K562 (cell line): ENCODE results near the gene AFF2. TPM values are rescaled to one million over a fixed set of nuclear protein-coding genes. Genes with fewer than 3 reads are reported as not detected.

ENCODE experiments used
- ATAC-seq: fragments of 200-7000 bp; cut with Tn5 transposase; 3 replicates; pipeline ENCODE4 v1.9.1; 2020; ENCODE audit warnings: moderate library complexity
- BruUV-seq: library from RNA; stranded (reverse); fragments of 400-500 nt; replicated peaks from 2 replicates; lab custom pipeline; 2021; lab: Mats Ljungman, UMichigan
- CTCF ChIA-PET: fragments of 300-600 bp; formaldehyde crosslinking; extraction: SDS; loops from one replicate; lab custom pipeline; 2021; ENCODE audit warnings: low intra/inter-chr PET ratio; lab: Yijun Ruan, JAX
- POLR2A ChIA-PET: fragments of 300-600, 350-650 bp; sonication (Branson Sonifier 250); formaldehyde crosslinking; extraction: SDS; loops from one replicate; lab custom pipeline; 2021; ENCODE audit warnings: antibody characterized with exemption, inconsistent platforms; lab: Yijun Ruan, JAX
- DNase-seq, 4 experiments: peaks; one replicate each; pipeline versions ENCODE4 v3.0.0 to v3.0.0-alpha.2; 2011 to 2018; ENCODE audit warnings: low spot score in 3 of 4, mixed read lengths in 3 of 4; ENCODE audit errors: extremely low read depth in 1 of 4
- FAIRE-seq: peaks from 2 replicates; lab custom pipeline; 2011; peaks lifted over from hg19 to GRCh38; lab: Jason Lieb, UNC
- H2AFZ ChIP-seq: 2 replicates; pipeline ENCODE4 v1.6.0; 2011; ENCODE audit warnings: low read depth, low read length, control low read depth, inconsistent platforms
- H3K27ac ChIP-seq: fragments of 200-600 bp; 3 replicates; pipeline ENCODE4 v1.8.0; 2011; ENCODE audit warnings: low read depth, mild to moderate bottlenecking, control low read depth, inconsistent platforms, low read length, moderate library complexity, mixed read lengths; ENCODE audit errors: extremely low read depth
- H3K27me3 ChIP-seq, 2 experiments: fragments of 300-600 bp in 1 of 2; 2 replicates in 1 of 2; 3 replicates in 1 of 2; pipeline versions ENCODE4 v1.6.0 to v1.8.0; 2011; ENCODE audit warnings: inconsistent platforms in 2 of 2, low read length in 2 of 2, mild to moderate bottlenecking in 1 of 2, mixed read lengths in 1 of 2, moderate library complexity in 1 of 2; ENCODE audit not compliant: control insufficient read depth in 2 of 2, insufficient read depth in 2 of 2
- H3K36me3 ChIP-seq: fragments of 300-600 bp; 3 replicates; pipeline ENCODE4 v1.8.0; 2011; ENCODE audit warnings: mild to moderate bottlenecking, low read length, inconsistent platforms; ENCODE audit not compliant: control insufficient read depth, insufficient read depth
- H3K4me1 ChIP-seq, 2 experiments: fragments of 200-600 bp in 1 of 2; replicated peaks in 1 of 2; 2 replicates in 1 of 2; 3 replicates in 1 of 2; pipeline versions ENCODE4 v1.5.1 to v1.8.0; 2011; ENCODE audit warnings: inconsistent platforms in 2 of 2, low read length in 2 of 2, mild to moderate bottlenecking in 1 of 2, mixed read lengths in 1 of 2, moderate library complexity in 1 of 2; ENCODE audit not compliant: control insufficient read depth in 2 of 2, insufficient read depth in 2 of 2
- H3K4me2 ChIP-seq: 2 replicates; pipeline ENCODE4 v1.6.1; 2011; ENCODE audit warnings: low read length, control low read depth, inconsistent platforms, mixed read lengths; ENCODE audit not compliant: insufficient read depth
- H3K4me3 ChIP-seq: fragments of 200-600 bp; sonication (generic), shearing (Covaris generic); 2 replicates; pipeline ENCODE4 v1.5.1; 2016; ENCODE audit warnings: control low read depth, inconsistent platforms
- H3K79me2 ChIP-seq: fragments of 200-600 bp; 3 replicates; pipeline ENCODE4 v1.8.0; 2011; ENCODE audit warnings: low read length, inconsistent platforms; ENCODE audit not compliant: control insufficient read depth, insufficient read depth
- H3K9ac ChIP-seq, 2 experiments: 2 replicates each; pipeline versions ENCODE4 v1.6.0 to v1.6.1; 2011; ENCODE audit warnings: low read depth in 2 of 2, low read length in 2 of 2, control low read depth in 1 of 2, inconsistent platforms in 1 of 2, mild to moderate bottlenecking in 1 of 2, mixed read lengths in 1 of 2; ENCODE audit not compliant: insufficient read depth in 1 of 2
- H3K9me1 ChIP-seq: one replicate; pipeline ENCODE4 v1.6.0; 2011; ENCODE audit warnings: inconsistent platforms, mild to moderate bottlenecking, low read length, moderate library complexity; ENCODE audit not compliant: control insufficient read depth, insufficient read depth
- H3K9me3 ChIP-seq: replicated peaks from 2 replicates; pipeline ENCODE4 v1.5.1; 2011; ENCODE audit warnings: low read depth, low read length, inconsistent platforms; ENCODE audit not compliant: control insufficient read depth, insufficient read depth
- H4K20me1 ChIP-seq: replicated peaks from 2 replicates; pipeline ENCODE4 v1.6.1; 2011; ENCODE audit warnings: low read length, inconsistent platforms, mixed read lengths; ENCODE audit not compliant: control insufficient read depth, insufficient read depth
- ARID1B ChIP-seq: fragments of 450-650 bp; IDR thresholded peaks from 2 replicates; pipeline ENCODE4 v1.6.1; 2016; ENCODE audit warnings: antibody characterized with exemption, mild to moderate bottlenecking, inconsistent platforms
- ARID3B ChIP-seq: fragments of 250-450 bp; sonication (Bioruptor Pico); IDR thresholded peaks from 2 replicates; pipeline ENCODE4 v1.4.0; 2020; ENCODE audit warnings: borderline replicate concordance
- CTCF ChIP-seq, 3 experiments: IDR thresholded peaks in 2 of 3; conservative IDR thresholded peaks in 1 of 3; 2 replicates each; pipeline ENCODE4 v1.5.1; 2011 to 2012; ENCODE audit warnings: low read length in 3 of 3, mild to moderate bottlenecking in 3 of 3, control low read depth in 2 of 3, improper control_type of control experiment in 1 of 3, inconsistent platforms in 1 of 3, low read depth in 1 of 3, mixed read lengths in 1 of 3, moderate library complexity in 1 of 3; ENCODE audit not compliant: insufficient read depth in 2 of 3
- E2F3 ChIP-seq: fragments of 250-450 bp; sonication (Bioruptor Pico); IDR thresholded peaks from 2 replicates; pipeline ENCODE4 v1.4.0; 2020; ENCODE audit warnings: mild to moderate bottlenecking
- ETV1 ChIP-seq: fragments of 450-650 bp; conservative IDR thresholded peaks from 2 replicates; pipeline ENCODE4 v1.6.1; 2016; ENCODE audit warnings: missing genetic modification characterization, control low read depth, low read depth, missing compliant biosample characterization
- GTF2E2 ChIP-seq: fragments of 200-800 bp; sonication (Bioruptor generic); IDR thresholded peaks from 2 replicates; pipeline ENCODE4 v1.6.1; 2016; ENCODE audit warnings: missing genetic modification characterization, missing compliant biosample characterization
- NCOA1 ChIP-seq: fragments of 450-650 bp; IDR thresholded peaks from 2 replicates; pipeline ENCODE4 v1.6.1; 2016; ENCODE audit warnings: low read depth
- PRPF4 ChIP-seq: fragments of 200-400 bp; formaldehyde crosslinking; IDR thresholded peaks from one replicate; pipeline ENCODE4 v1.6.1; 2017; ENCODE audit warnings: low read length, low read depth, mild to moderate bottlenecking; ENCODE audit not compliant: insufficient read depth, poor library complexity, severe bottlenecking
- PYGO2 ChIP-seq: fragments of 450-650 bp; IDR thresholded peaks from 2 replicates; pipeline ENCODE4 v1.6.1; 2016; ENCODE audit warnings: mild to moderate bottlenecking, missing genetic modification characterization, moderate library complexity, missing compliant biosample characterization
- RAD21 ChIP-seq, 2 experiments: fragments of 250-450 bp in 1 of 2; fragments of 450-650 bp in 1 of 2; sonication (Bioruptor Pico) in 1 of 2; formaldehyde crosslinking in 1 of 2; IDR thresholded peaks in 1 of 2; conservative IDR thresholded peaks in 1 of 2; 2 replicates each; pipeline versions ENCODE4 v1.4.0 to v1.8.0; 2020 to 2022; ENCODE audit warnings: mild to moderate bottlenecking in 2 of 2, moderate library complexity in 1 of 2
- TFE3 ChIP-seq: fragments of 450-650 bp; formaldehyde crosslinking; IDR thresholded peaks from 2 replicates; pipeline ENCODE4 v1.4.0; 2020; ENCODE audit warnings: mild to moderate bottlenecking, mixed read lengths
- WHSC1 ChIP-seq: IDR thresholded peaks from one replicate; pipeline ENCODE4 v1.6.1; 2012; ENCODE audit warnings: low read length, control low read depth, inconsistent platforms
- ZFP36 ChIP-seq: fragments of 150-350 bp; IDR thresholded peaks from 2 replicates; pipeline ENCODE4 v1.6.1; 2018; ENCODE audit warnings: low read length, low read depth; ENCODE audit not compliant: partially characterized antibody
- ZNF121 ChIP-seq: sonication (generic); formaldehyde crosslinking; conservative IDR thresholded peaks from 2 replicates; pipeline ENCODE4 v1.8.0; 2022; ENCODE audit warnings: missing genetic modification reagents
- ZNF239 ChIP-seq: fragments of 250-450 bp; sonication (Bioruptor Pico); IDR thresholded peaks from 2 replicates; pipeline ENCODE4 v1.4.0; 2020; ENCODE audit warnings: mild to moderate bottlenecking
- ZNF316 ChIP-seq: fragments of 450-650 bp; IDR thresholded peaks from 2 replicates; pipeline ENCODE4 v1.6.1; 2016
- WGBS: fragments of 100-300 bp; shearing (Covaris generic); methylation state at CpG from one replicate; pipeline ENCODE4 v1.1.6; 2016; ENCODE audit warnings: low coverage, mixed read lengths; ENCODE audit not compliant: insufficient coverage; ENCODE audit errors: missing lambda C conversion rate; 5-methylcytosine and 5-hydroxymethylcytosine counted together
- in situ Hi-C: fragments of 300-500 bp; cut with MboI; formaldehyde crosslinking; loops from 4 replicates; pipeline ENCODE4 v1.15.0; 2018; ENCODE audit warnings: inconsistent platforms, mixed read lengths
- intact Hi-C: fragments of 100-400 bp; cut with micrococcal nuclease; formaldehyde crosslinking; loops from 2 replicates; pipeline ENCODE4 v1.14.2; 2022
- polyA plus RNA-seq, 8 experiments: library from polyadenylated mRNA; depleted of rRNA in 4 of 8; stranded (reverse) in 5 of 8; unstranded in 3 of 8; fragments of >200 nt; fragmentation: Nextera tagmentation in 2 of 8; fragmentation: Illumina TruSeq in 1 of 8; extraction: Ambion mirVana in 2 of 8; extraction: Trizol in 1 of 8; gene quantifications; 2 replicates each; pipeline versions ENCODE4 v1.2.1 to v1.2.3, GENCODE V29; 2011 to 2014; ENCODE audit warnings: inconsistent platforms in 1 of 8, missing spikeins in 1 of 8
- total RNA-seq, 7 experiments: library from RNA; depleted of rRNA in 6 of 7; stranded (reverse); fragments of >200 nt in 6 of 7; fragmentation: Illumina TruSeq in 2 of 7; extraction: Trizol in 2 of 7; gene quantifications; 2 replicates each; pipeline versions ENCODE4 v1.2.1 to v1.2.3, GENCODE V29; 2011 to 2021; ENCODE audit warnings: low replicate concordance in 1 of 7
- TF ChIP-seq, protein P1 (sequence below): fragments of 250-450 bp; sonication (Bioruptor Pico); IDR thresholded peaks from 2 replicates; pipeline ENCODE4 v1.5.0; 2020; ENCODE audit warnings: mild to moderate bottlenecking

The AFF2 gene
- total and polyA plus RNA-seq, 9 of the 15 experiments (the other 6 are each of a cell fraction or from before 2014, with no cell fraction given): 0.01 to 0.20 (median 0.07) TPM

DNA sequence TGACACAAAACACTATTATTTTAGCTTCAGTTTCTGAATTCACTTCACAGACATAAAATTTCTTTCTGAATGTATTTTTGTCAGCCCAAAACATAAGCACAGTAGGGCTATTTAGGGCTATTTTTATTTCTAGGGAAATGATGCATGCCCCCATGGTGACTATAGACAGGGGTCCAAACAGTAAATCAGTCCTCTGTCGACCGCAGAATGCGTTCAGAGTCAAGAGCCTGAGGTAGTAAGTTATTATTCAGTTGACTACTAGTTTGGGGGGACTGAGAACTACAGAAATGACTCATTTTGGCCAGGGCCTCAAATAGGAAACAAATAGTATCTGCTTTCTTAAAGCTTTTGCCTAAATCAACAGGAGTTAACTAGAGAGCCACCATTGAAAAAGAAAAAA lies 414.4 kb downstream of the AFF2 start:
- Histone ChIP-seq H4K20me1 (no peaks in the 10 kb centered on the region), H3K79me2 (no peaks in the 10 kb centered on the region), H3K4me2 (no peak overlapping the region), H3K9ac (no peak overlapping the region), H3K27me3 (no peaks in the 10 kb centered on the region), H3K9me1 (no peaks in the 10 kb centered on the region), H3K4me1 (no peaks in the 10 kb centered on the region), H3K4me3 (no peak overlapping the region), H2AFZ (no peak overlapping the region), H3K36me3 (no peaks in the 10 kb centered on the region), H3K9me3 (no peaks in the 10 kb centered on the region), H3K27ac (no peak overlapping the region)
- no TSS peak for BruUV-seq
- in situ Hi-C loops: no loop called here
- no peak for FAIRE-seq
- TF ChIP-seq PRPF4 (no peak), ZNF121 (no peak), E2F3 (CRISPR knock-in tag) (no peak), PYGO2 (tag) (no peak), NCOA1 (no peak), RAD21 (CRISPR knock-in tag; conservative IDR thresholded peaks at IDR 0.05 in 1 of 2, IDR thresholded peaks at IDR 0.05 in 1 of 2) (no peak), ARID1B (no peak), ZNF239 (CRISPR knock-in tag) (no peak), GTF2E2 (tag) (no peak), CTCF (IDR thresholded peaks at IDR 0.05 in 2 of 3, conservative IDR thresholded peaks at IDR 0.05 in 1 of 3; ENCODE audit: insufficient read depth in 2 of 3, low read depth in 1 of 3, low read length in 3 of 3) (no peak), ARID3B (CRISPR knock-in tag) (no peak), ETV1 (tag) (no peak), ZFP36 (no peak), WHSC1 (no peak), ZNF316 (no peak), TFE3 (CRISPR knock-in tag) (no peak)
- TF ChIP-seq, protein P1, sequence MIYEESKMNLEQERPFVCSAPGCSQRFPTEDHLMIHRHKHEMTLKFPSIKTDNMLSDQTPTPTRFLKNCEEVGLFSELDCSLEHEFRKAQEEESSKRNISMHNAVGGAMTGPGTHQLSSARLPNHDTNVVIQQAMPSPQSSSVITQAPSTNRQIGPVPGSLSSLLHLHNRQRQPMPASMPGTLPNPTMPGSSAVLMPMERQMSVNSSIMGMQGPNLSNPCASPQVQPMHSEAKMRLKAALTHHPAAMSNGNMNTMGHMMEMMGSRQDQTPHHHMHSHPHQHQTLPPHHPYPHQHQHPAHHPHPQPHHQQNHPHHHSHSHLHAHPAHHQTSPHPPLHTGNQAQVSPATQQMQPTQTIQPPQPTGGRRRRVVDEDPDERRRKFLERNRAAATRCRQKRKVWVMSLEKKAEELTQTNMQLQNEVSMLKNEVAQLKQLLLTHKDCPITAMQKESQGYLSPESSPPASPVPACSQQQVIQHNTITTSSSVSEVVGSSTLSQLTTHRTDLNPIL (CRISPR knock-in tag): no peak
- intact Hi-C loops: no loop called here
- ATAC-seq: no peak
- ChIA-PET POLR2A (interaction anchor here (0.7 kb wide), 1 partner anchor 10 kb away, joined by 3 read pairs; no protein-coding TSS in a partner anchor), CTCF (no interaction called here)
- WGBS: 0% methylated on average over 3 of the region's 3 CpGs
- no peak for DNase-seq
